Neural cell (in vitro differentiated cells): Measurements from ENCODE around the gene ZNF536. TPM values are rescaled to one million over a fixed set of nuclear protein-coding genes. Genes with fewer than 3 reads are reported as not detected.

Experiments used
- H2AFZ ChIP-seq: fragments of 200-600, 300-800 bp; sonication (generic), shearing (Covaris generic); 2 replicates; pipeline ENCODE4 v1.6.0; 2014; ENCODE audit warnings: low read depth, mild to moderate bottlenecking, antibody characterized with exemption, low read length, moderate library complexity
- H3F3A ChIP-seq: fragments of 200-600 bp; shearing (Covaris generic); 2 replicates; pipeline ENCODE4 v1.6.1; 2016; ENCODE audit warnings: mild to moderate bottlenecking, moderate library complexity, mixed read lengths, antibody characterized with exemption, low read length; ENCODE audit not compliant: insufficient read depth, poor library complexity, severe bottlenecking
- H3K27ac ChIP-seq: fragments of 200-600, 300-800 bp; sonication (generic), shearing (Covaris generic); 2 replicates; pipeline ENCODE4 v1.5.1; 2014; ENCODE audit warnings: mild to moderate bottlenecking, low read length, moderate library complexity
- H3K27me3 ChIP-seq: fragments of 300-800, 200-600 bp; sonication (generic), shearing (Covaris generic); 2 replicates; pipeline ENCODE4 v1.6.0; 2014; ENCODE audit warnings: mild to moderate bottlenecking, low read depth, low read length, moderate library complexity; ENCODE audit not compliant: insufficient read depth
- H3K36me3 ChIP-seq: fragments of 300-800, 200-600 bp; sonication (generic), shearing (Covaris generic); 2 replicates; pipeline ENCODE4 v1.5.1; 2014; ENCODE audit warnings: mild to moderate bottlenecking, antibody characterized with exemption, low read length, moderate library complexity; ENCODE audit not compliant: insufficient read depth
- H3K4me2 ChIP-seq: fragments of 300-800, 200-600 bp; sonication (generic), shearing (Covaris generic); 2 replicates; pipeline ENCODE4 v1.6.0; 2014; ENCODE audit warnings: mild to moderate bottlenecking, low read length
- H3K4me3 ChIP-seq: fragments of 300-800, 200-600 bp; sonication (generic), shearing (Covaris generic); 2 replicates; pipeline ENCODE4 v1.5.1; 2014; ENCODE audit warnings: mild to moderate bottlenecking, low read length, moderate library complexity
- H3K79me2 ChIP-seq: fragments of 200-600 bp; shearing (Covaris generic); replicated peaks from 2 replicates; pipeline ENCODE4 v1.6.0; 2014; ENCODE audit warnings: mild to moderate bottlenecking, low read length, moderate library complexity; ENCODE audit not compliant: insufficient read depth
- H3K9ac ChIP-seq: fragments of 300-800, 200-600 bp; sonication (generic), shearing (Covaris generic); 2 replicates; pipeline ENCODE4 v1.6.1; 2016; ENCODE audit warnings: mild to moderate bottlenecking, low read length, mixed read lengths
- H3K9me2 ChIP-seq: fragments of 200-600 bp; shearing (Covaris generic); 2 replicates; pipeline ENCODE4 v1.6.1; 2016; ENCODE audit warnings: mild to moderate bottlenecking, low read length, mixed read lengths; ENCODE audit not compliant: insufficient read depth
- H3K9me3 ChIP-seq: fragments of 200-600, 300-800 bp; sonication (generic), shearing (Covaris generic); 2 replicates; pipeline ENCODE4 v1.6.1; 2016; ENCODE audit warnings: mild to moderate bottlenecking, mixed run types, low read length, moderate library complexity, mixed read lengths
- H4K20me1 ChIP-seq: fragments of 200-600 bp; shearing (Covaris generic); 2 replicates; pipeline ENCODE4 v1.6.1; 2016; ENCODE audit warnings: mild to moderate bottlenecking, mixed run types; ENCODE audit not compliant: insufficient read depth
- EP300 ChIP-seq: fragments of 450-650 bp; conservative IDR thresholded peaks from 2 replicates; pipeline ENCODE4 v1.6.1; 2014; ENCODE audit warnings: antibody characterized with exemption, mild to moderate bottlenecking, moderate library complexity; ENCODE audit not compliant: poor library complexity, severe bottlenecking
- EZH2 ChIP-seq: fragments of 200-600, 300-800 bp; shearing (Covaris generic), sonication (generic); IDR thresholded peaks from 2 replicates; pipeline ENCODE4 v1.6.1; 2014; ENCODE audit warnings: antibody characterized with exemption, low read length, borderline replicate concordance, mild to moderate bottlenecking; ENCODE audit not compliant: insufficient read depth, poor library complexity, severe bottlenecking
- MXI1 ChIP-seq: fragments of 450-650 bp; conservative IDR thresholded peaks from 2 replicates; pipeline ENCODE4 v1.6.1; 2014; ENCODE audit warnings: antibody characterized with exemption, mild to moderate bottlenecking; ENCODE audit not compliant: poor library complexity, severe bottlenecking
- POLR2AphosphoS5 ChIP-seq: IDR thresholded peaks from 2 replicates; pipeline ENCODE4 v1.6.1; 2012
- RAD21 ChIP-seq: fragments of 450-650 bp; conservative IDR thresholded peaks from 2 replicates; pipeline ENCODE4 v1.6.1; 2014; ENCODE audit warnings: antibody characterized with exemption, mild to moderate bottlenecking, moderate library complexity
- SMC3 ChIP-seq: fragments of 450-650 bp; conservative IDR thresholded peaks from 2 replicates; pipeline ENCODE4 v1.6.1; 2014; ENCODE audit warnings: antibody characterized with exemption, mild to moderate bottlenecking, moderate library complexity; ENCODE audit not compliant: poor library complexity
- TAF1 ChIP-seq: IDR thresholded peaks from 2 replicates; pipeline ENCODE4 v1.6.1; 2012; ENCODE audit warnings: low read depth
- polyA plus RNA-seq: library from polyadenylated mRNA; depleted of rRNA; stranded (reverse); fragments of >200 nt; gene quantifications from 2 replicates; pipeline ENCODE4 v1.2.3, GENCODE V29; 2014
- TF ChIP-seq, protein P1 (sequence below): IDR thresholded peaks from 2 replicates; pipeline ENCODE4 v1.6.1; 2012; ENCODE audit warnings: borderline replicate concordance
- TF ChIP-seq, protein P2 (sequence below): fragments of 450-650 bp; IDR thresholded peaks from 2 replicates; pipeline ENCODE4 v1.5.1; 2014; ENCODE audit warnings: antibody characterized with exemption, mild to moderate bottlenecking, moderate library complexity; ENCODE audit not compliant: poor library complexity, severe bottlenecking

Gene ZNF536
- polyA plus RNA-seq, 1 donor from 2014 or later = 13.9 TPM

DNA sequence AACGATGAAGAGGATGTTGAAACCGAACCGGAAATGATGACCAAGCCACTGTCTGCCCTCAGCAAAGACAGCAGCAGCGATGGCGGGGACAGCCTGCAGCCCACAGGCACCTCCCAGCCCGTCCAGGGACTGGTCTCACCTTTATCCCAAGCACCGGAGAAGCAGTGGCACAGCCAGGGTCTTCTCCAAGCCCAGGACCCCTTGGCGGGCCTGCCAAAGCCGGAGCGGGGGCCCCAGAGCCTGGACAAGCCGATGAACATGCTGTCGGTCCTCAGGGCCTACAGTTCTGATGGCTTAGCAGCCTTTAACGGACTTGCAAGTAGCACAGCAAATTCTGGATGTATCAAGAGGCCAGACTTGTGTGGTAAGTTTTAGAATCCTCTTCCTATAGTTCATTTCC lies 177.0 kb downstream of the ZNF536 start:
- Histone ChIP-seq H3F3A (no peaks in the 10 kb centered on the region), H3K27ac (no peak overlapping the region)

DNA sequence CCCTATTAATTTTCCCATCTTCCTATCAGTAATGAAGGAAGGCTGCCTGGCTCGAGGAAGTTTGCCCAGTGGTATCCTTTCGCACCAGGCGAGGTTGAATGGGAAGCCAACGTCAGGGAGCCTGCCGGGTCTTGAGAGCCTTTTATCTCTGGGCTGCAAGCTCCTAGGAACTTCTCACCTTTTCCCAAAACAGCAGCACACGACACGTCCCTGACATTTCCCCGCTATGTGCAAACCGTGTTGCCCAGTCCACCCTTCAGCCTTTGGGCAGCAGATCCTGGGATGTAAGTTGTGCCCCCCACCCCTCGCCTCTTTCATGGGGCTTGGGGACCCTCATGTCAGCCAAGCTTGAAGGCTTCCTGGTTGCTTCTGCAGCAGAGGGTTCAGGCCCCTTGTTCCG lies 179.1 kb downstream of the ZNF536 start:
- Histone ChIP-seq H3K9me3 (no peaks in the 10 kb centered on the region), H2AFZ (no peak overlapping the region), H3K9me2 (no peaks in the 10 kb centered on the region), H3K27ac (no peak overlapping the region), H3K4me2 (no peak overlapping the region), H3K4me3 (no peak overlapping the region), H3K9ac (no peak overlapping the region), H3K36me3 (no peaks in the 10 kb centered on the region), H3K79me2 (no peaks in the 10 kb centered on the region), H3K27me3 (no peaks in the 10 kb centered on the region), H3F3A (no peaks in the 10 kb centered on the region), H4K20me1 (peaks cover 3% of the 10 kb centered on the region)
- TF ChIP-seq RAD21 (no peak), EZH2 (no peak), TAF1 (no peak), MXI1 (no peak), EP300 (no peak), POLR2AphosphoS5 (no peak), SMC3 (no peak)
- TF ChIP-seq, protein P1, sequence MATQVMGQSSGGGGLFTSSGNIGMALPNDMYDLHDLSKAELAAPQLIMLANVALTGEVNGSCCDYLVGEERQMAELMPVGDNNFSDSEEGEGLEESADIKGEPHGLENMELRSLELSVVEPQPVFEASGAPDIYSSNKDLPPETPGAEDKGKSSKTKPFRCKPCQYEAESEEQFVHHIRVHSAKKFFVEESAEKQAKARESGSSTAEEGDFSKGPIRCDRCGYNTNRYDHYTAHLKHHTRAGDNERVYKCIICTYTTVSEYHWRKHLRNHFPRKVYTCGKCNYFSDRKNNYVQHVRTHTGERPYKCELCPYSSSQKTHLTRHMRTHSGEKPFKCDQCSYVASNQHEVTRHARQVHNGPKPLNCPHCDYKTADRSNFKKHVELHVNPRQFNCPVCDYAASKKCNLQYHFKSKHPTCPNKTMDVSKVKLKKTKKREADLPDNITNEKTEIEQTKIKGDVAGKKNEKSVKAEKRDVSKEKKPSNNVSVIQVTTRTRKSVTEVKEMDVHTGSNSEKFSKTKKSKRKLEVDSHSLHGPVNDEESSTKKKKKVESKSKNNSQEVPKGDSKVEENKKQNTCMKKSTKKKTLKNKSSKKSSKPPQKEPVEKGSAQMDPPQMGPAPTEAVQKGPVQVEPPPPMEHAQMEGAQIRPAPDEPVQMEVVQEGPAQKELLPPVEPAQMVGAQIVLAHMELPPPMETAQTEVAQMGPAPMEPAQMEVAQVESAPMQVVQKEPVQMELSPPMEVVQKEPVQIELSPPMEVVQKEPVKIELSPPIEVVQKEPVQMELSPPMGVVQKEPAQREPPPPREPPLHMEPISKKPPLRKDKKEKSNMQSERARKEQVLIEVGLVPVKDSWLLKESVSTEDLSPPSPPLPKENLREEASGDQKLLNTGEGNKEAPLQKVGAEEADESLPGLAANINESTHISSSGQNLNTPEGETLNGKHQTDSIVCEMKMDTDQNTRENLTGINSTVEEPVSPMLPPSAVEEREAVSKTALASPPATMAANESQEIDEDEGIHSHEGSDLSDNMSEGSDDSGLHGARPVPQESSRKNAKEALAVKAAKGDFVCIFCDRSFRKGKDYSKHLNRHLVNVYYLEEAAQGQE = no peak
- TF ChIP-seq, protein P2, sequence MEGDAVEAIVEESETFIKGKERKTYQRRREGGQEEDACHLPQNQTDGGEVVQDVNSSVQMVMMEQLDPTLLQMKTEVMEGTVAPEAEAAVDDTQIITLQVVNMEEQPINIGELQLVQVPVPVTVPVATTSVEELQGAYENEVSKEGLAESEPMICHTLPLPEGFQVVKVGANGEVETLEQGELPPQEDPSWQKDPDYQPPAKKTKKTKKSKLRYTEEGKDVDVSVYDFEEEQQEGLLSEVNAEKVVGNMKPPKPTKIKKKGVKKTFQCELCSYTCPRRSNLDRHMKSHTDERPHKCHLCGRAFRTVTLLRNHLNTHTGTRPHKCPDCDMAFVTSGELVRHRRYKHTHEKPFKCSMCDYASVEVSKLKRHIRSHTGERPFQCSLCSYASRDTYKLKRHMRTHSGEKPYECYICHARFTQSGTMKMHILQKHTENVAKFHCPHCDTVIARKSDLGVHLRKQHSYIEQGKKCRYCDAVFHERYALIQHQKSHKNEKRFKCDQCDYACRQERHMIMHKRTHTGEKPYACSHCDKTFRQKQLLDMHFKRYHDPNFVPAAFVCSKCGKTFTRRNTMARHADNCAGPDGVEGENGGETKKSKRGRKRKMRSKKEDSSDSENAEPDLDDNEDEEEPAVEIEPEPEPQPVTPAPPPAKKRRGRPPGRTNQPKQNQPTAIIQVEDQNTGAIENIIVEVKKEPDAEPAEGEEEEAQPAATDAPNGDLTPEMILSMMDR = no peak

More for the DNA sequence above, 177.0 kb downstream of the ZNF536 start:
- Histone ChIP-seq H4K20me1 (peaks cover 3% of the 10 kb centered on the region), H3K36me3 (no peaks in the 10 kb centered on the region), H3K4me3 (no peak overlapping the region), H3K79me2 (no peaks in the 10 kb centered on the region), H3K4me2 (no peak overlapping the region), H3K9ac (no peak overlapping the region), H3K9me2 (no peaks in the 10 kb centered on the region), H2AFZ (no peak overlapping the region), H3K27me3 (no peaks in the 10 kb centered on the region), H3K9me3 (no peaks in the 10 kb centered on the region)
- TF ChIP-seq, protein P1 = no peak
- TF ChIP-seq TAF1 (no peak), SMC3 (no peak), RAD21 (no peak), MXI1 (no peak), POLR2AphosphoS5 (no peak), EP300 (no peak)
